Activated CD4-positive, alpha-beta T cell treated with anti-CD3 and anti-CD28 coated beads, Interleukin-2, Interleukin-6, amounts not matched to agents 100 ng/mL and 50 ng/mL, durations not matched to agents 16 hours and 8 hours (primary cell): Measurements from ENCODE around the gene GABRA5.
"Not testable (repeated sequence)": the region's sequence is repeated elsewhere in the genome, so short reads cannot be mapped to it uniquely, and the experiment has no call there.

Source experiments
- DNase-seq: peaks from one replicate; pipeline ENCODE4 v3.0.0-alpha.2; 2020

GABRA5 gene

DNA sequence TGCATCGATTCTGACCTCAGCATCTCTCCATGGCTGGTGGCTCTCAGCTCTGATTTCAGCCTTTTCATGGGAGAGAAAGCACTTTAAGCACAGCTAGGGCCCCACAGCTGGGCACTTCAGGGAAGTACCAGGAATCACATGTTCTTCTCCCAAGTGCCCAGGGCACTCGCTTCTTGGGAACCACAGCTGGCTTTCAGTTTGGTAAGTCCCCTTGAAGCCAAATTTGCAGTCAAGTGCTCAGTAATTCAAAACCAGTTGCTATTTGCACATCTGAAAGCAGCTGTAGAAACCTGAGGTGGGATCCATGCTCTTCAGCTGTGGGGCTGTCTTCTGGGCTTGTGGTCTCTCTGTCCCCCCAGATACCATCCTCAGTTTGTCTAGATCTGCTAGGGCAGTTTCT, 12.8 kb downstream of the GABRA5 start:
- no peak for DNase-seq

DNA sequence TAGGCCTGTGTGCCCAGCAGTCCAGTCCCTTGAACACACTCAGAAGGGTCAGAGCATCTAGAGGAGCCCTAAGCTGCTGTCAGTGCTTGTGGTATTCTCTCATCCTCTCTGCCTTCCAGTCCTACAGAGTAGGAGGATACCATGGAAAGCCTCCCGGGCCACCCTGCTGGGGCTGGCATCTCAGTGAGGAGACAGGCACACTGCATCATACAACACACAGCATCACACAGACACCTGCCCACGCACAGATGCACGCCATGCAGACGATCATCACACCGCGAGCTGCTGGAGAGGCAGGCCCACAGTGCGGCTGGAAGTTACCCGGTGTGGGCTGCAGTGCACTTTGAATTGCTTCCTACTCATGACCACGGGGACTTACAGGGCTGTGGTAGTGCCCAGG, 15.2 kb downstream of the GABRA5 start:
- no peak for DNase-seq

GRCh38 chr15:26882616-26883365, 15.9 kb downstream of the GABRA5 start:
- DNase-seq: no peak

DNA sequence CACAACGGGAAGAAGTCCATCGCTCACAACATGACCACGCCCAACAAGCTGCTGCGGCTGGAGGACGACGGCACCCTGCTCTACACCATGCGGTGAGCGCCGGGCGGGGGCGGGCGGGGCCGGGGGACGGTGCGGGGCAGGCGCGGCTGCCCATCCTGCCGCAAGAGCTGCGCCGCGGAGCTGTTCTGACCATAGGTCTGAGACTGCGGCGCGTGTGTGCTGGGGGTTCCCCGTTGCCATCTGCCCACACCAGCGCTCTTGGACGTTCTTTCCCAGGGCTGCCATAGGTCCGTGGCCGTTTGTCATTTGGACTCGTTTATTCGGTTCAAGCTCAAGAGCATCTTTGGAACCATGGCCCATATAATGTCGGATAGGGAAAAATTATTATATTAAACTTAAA, 16.6 kb downstream of the GABRA5 start:
- no peak for DNase-seq

DNA sequence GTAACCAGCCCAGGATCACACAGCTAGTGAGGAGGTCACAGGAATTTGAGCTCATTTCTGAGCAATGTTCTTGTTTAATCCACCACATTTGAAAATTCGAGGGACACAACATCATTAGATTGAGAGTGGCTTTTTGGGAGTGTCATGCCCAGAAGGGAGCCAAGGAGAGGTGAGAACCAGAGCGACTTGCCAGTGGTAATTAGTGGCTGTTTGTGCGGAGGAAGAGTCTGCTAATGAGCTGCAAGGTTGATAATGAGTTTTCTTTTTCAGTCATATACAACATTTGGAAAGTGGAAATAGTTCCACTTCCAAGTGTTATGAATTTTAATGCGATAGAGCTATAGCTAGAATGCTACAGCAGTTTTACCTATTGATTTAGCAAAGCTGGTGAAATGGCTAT, 19.7 kb downstream of the GABRA5 start:
- DNase-seq: no peak

- DNase-seq: no peak
Measured at GRCh38 chr15:26887926-26888666, 21.2 kb downstream of the GABRA5 start.

- DNase-seq: no peak
Measured at GRCh38 chr15:26888761-26889160, 21.9 kb downstream of the GABRA5 start.

DNA sequence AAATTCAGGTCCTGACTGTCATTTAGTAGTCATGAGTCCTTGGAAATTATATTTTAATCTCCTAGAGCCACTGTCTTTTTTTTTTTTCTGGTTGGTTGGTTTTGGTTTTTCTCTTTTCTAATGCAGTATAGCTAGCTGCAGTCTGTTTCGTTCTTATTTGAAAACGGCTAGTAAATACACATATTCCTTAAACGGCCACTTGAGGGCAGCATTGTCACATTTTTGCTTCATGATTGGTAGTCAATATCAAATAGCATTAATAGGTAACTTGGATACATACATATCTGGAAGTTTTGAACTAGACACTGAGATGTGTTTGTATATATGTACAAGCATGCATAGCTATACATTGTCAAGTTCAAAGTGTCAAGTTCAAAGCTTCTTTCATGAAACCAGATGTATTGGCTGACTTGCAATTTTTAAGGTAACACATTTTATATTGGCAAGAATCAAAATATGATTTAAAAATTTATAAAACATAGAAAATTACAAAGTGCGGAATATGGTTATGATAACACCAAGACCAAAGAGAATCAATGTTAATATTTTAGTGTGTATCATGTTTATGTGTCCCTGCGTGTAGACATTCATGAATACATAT, 22.5 kb downstream of the GABRA5 start:
- DNase-seq: peak; percentile 59

DNA sequence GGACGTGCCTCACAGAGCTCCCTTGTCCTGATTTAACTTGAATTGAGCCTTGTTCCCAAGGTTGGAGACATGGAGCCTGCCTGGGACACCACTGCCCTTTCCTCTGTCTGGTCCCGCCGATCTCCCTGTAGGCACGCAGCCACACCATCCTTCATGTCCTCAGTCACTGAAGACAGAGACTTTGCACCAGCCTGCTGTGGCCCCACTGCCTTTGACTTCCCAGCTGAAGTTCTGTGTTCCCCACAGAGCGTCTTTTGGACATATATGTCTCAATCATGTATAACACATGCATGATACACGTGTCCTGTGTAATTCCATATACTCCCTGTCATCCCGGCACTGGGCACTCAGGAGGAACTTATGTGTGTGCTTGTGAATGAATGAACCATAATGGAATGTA, 23.6 kb downstream of the GABRA5 start:
- DNase-seq: no peak

DNA sequence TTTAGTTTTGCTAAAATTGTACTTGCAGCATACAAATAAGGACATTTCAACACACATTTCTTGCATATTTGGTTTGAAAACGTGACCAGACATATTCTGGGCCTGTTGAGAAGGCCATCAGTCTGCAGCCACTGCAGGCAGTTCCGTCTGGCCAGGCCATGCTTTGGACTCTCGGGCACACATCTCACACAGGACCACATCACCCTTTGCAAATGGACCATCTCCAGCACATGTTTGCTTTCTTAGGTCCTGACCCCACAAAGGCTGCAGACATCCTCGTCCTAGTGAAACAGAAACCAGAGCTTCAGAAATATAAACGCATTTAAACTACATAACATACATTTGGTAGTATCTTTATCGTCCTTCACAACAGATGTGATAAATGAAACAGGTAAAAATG, 24.1 kb downstream of the GABRA5 start:
- no peak for DNase-seq

GRCh38 chr15:26891448-26892181, 24.8 kb downstream of the GABRA5 start:
- DNase-seq: peak; percentile 70

DNA sequence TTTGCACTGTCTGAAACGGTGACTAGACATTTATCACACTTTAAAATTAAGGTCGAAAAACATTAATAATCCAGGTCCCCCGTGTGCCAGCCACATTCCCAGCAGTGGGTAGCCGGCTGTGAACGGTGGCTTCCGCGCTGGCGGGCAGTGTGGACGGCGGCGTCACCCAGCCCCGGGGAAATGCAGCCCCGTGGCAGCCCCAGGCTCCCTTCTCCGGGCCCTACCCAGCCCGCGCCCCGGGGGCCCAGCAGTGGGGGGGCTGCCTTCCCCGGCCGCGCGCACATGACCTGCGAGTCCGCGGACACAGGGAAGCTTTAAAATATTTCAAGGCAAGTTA, 25.3 kb downstream of the GABRA5 start:
- DNase-seq: no peak

DNA sequence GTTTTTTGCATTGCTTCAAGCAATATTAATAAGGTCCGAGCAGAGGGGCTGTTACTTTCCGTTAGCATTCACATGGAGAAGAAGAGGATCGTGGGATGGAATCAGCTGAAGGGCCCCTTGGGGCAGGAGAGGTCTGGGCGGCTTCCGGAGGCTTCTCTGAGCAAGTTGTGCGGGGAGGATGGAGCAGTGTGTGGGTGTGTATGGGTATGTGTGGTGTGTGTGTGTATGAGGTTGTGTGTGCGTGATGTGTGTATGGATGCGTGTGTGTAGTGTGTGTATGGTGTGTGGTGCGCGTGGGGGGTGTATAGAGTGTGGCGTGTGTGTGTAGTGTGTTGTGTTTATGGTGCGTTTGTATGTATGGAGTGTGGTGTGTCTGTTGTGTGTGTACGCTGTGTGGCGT, 25.8 kb downstream of the GABRA5 start:
- no peak for DNase-seq

- DNase-seq: no peak
Measured at GRCh38 chr15:26893351-26894065, 26.6 kb downstream of the GABRA5 start.

- no peak for DNase-seq
Measured at GRCh38 chr15:26894181-26894580, 27.3 kb downstream of the GABRA5 start.

GRCh38 chr15:26895346-26895745, 28.5 kb downstream of the GABRA5 start:
- DNase-seq: not testable (repeated sequence)

DNA sequence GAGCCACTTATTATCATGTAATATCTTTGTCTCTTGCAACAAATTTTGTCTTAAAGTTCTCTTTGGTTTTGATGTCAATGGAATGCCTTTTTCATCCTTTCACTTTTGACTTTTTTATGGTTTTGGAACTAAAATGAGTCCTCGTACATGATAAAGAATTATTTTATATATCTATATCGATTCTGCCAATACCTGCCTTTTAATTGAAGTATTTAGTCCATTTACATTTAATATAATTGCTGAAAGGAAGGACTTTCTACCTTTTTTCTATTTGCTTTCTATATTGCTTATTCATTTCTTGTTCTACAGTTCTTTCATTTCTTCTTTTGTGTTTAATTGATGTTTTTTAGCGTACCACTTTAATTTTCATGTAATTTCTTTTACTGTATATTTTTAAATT, 32.8 kb downstream of the GABRA5 start:
- no peak for DNase-seq

- no peak for DNase-seq
Measured at GRCh38 chr15:26901041-26901440, 34.2 kb downstream of the GABRA5 start.

DNA sequence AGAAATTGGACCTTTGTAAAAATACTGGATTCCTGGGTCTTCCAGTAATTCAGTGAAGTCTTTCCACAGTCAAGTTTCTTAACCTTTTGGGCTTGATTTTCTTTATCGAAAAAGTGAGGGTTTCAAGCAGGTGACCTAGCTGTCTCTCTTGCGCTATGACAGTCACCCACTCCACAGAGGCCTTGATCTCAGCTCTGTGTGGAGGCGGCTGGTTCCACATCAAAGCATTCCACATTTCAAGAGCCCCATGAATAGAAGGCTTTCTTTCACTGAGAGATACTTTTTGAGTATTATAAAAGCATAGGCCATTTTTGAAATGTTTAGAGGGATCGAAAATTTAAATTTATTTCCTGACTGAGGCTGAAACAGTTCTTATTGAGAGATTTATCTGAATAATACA, 43.9 kb downstream of the GABRA5 start:
- DNase-seq: no peak

GRCh38 chr15:26921433-26921832, 54.6 kb downstream of the GABRA5 start:
- no peak for DNase-seq

DNA sequence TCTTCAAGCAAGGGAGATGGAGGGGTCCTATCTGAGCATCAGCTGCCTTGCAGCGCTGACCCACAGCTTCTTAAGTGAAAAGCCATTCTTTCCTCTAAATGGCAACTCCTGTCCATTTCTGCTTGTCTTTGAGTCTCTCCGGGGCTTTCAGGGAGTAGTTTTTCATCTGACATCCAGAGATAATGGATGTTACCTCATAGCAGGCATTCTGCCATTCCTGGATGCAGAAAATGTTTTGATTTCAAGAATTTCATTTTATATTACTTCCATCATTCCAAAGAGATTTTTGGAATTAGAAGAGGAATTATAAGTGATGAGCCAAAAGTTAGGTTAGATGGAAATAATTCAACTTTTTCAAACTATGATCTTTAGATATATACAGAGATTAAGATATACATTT, 59.2 kb downstream of the GABRA5 start:
- DNase-seq: no peak

- no peak for DNase-seq
Measured at GRCh38 chr15:26928051-26928450, 61.2 kb downstream of the GABRA5 start.

- no peak for DNase-seq
Measured at GRCh38 chr15:26929588-26929987, 62.7 kb downstream of the GABRA5 start.
